Vagina (tissue), 2 donors: Measurements from ENCODE around the gene DIAPH2. TPM values are rescaled to one million over a fixed set of nuclear protein-coding genes. Genes with fewer than 3 reads are reported as not detected.

Source experiments
- DNase-seq, 2 donors: peaks; one replicate each; pipeline ENCODE4 v3.0.0-alpha.2; 2017; ENCODE audit errors: extremely low spot score in 2 of 2
- H3K27ac ChIP-seq: fragments of 200-600 bp; sonication (generic); one replicate; pipeline ENCODE4 v1.5.1; 2019
- H3K27me3 ChIP-seq: fragments of 200-600 bp; sonication (generic); one replicate; pipeline ENCODE4 v1.5.1; 2019
- H3K36me3 ChIP-seq, 2 donors: fragments of 200-600 bp; sonication (generic); one replicate each; pipeline ENCODE4 v1.5.1; 2017 to 2019
- H3K4me1 ChIP-seq: fragments of 200-600 bp; sonication (generic); one replicate; pipeline ENCODE4 v1.5.1; 2019
- H3K4me3 ChIP-seq, 2 donors: fragments of 200-600 bp; sonication (generic); 1 replicate in 1 of 2; 2 replicates in 1 of 2; pipeline ENCODE4 v1.5.1; 2016 to 2019
- H3K9me3 ChIP-seq: fragments of 200-600 bp; sonication (generic); one replicate; pipeline ENCODE4 v1.5.1; 2019
- POLR2A ChIP-seq, 2 donors: fragments of 450-650 bp; IDR thresholded peaks; one replicate each; pipeline ENCODE4 v1.6.1; 2017; ENCODE audit warnings: antibody characterized with exemption in 2 of 2, mild to moderate bottlenecking in 2 of 2, moderate library complexity in 2 of 2
- POLR2AphosphoS5 ChIP-seq, 2 donors: sonication (generic); formaldehyde crosslinking; IDR thresholded peaks; one replicate each; pipeline ENCODE4 v1.9.0; 2017; ENCODE audit warnings: antibody characterized with exemption in 2 of 2, mild to moderate bottlenecking in 2 of 2, low read depth in 1 of 2; ENCODE audit not compliant: insufficient read depth in 1 of 2
- intact Hi-C: fragments of 100-400 bp; cut with DNase I; formaldehyde crosslinking; loops from one replicate; pipeline ENCODE4 v1.15.1; 2023
- total RNA-seq: library from RNA; depleted of rRNA; stranded (reverse); fragments of >200 nt; gene quantifications from one replicate; pipeline ENCODE4 v1.2.3, GENCODE V29; 2016
- TF ChIP-seq, protein P1 (sequence below), 3 experiments: fragments of 450-650 bp in 2 of 3; fragments of 200-600 bp in 1 of 3; sonication (generic) in 1 of 3; IDR thresholded peaks; one replicate each; pipeline ENCODE4 v1.5.1; 2017 to 2019; ENCODE audit warnings: antibody characterized with exemption in 3 of 3, mild to moderate bottlenecking in 2 of 3, moderate library complexity in 2 of 3

Gene DIAPH2
- total RNA-seq, 1 donor from 2014 or later, result 38.8 TPM

DNA sequence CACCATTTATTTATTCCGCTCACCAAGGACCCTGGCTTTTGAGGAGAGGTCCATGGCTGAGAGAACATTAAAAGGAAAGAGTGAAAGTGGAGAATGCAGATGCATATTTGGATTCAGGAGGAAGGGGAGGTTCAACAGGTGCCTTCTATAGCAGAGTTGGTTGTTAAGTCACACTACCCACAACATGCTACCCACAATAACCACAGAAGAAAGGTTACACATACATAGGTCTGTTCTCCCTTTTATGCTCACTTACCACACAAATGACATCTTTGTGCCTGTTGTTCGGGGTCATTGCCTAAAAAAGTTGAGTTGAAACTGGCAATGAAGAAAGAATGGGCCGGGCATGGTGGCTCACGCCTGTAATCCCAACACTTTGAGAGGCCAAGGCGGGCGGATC lies 786.4 kb downstream of the DIAPH2 start:
- no peaks in the 10 kb centered on the region for H3K4me1 ChIP-seq
- no peak for TF ChIP-seq POLR2AphosphoS5 (IDR thresholded peaks at IDR 0.05; ENCODE audit: insufficient read depth in 1 of 2, low read depth in 1 of 2)
- TF ChIP-seq POLR2A (IDR thresholded peaks at IDR 0.05), result no peak
- TF ChIP-seq, protein P1, sequence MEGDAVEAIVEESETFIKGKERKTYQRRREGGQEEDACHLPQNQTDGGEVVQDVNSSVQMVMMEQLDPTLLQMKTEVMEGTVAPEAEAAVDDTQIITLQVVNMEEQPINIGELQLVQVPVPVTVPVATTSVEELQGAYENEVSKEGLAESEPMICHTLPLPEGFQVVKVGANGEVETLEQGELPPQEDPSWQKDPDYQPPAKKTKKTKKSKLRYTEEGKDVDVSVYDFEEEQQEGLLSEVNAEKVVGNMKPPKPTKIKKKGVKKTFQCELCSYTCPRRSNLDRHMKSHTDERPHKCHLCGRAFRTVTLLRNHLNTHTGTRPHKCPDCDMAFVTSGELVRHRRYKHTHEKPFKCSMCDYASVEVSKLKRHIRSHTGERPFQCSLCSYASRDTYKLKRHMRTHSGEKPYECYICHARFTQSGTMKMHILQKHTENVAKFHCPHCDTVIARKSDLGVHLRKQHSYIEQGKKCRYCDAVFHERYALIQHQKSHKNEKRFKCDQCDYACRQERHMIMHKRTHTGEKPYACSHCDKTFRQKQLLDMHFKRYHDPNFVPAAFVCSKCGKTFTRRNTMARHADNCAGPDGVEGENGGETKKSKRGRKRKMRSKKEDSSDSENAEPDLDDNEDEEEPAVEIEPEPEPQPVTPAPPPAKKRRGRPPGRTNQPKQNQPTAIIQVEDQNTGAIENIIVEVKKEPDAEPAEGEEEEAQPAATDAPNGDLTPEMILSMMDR (IDR thresholded peaks at IDR 0.05), result no peak
- no peaks in the 10 kb centered on the region for H3K36me3 ChIP-seq
- H3K4me3 ChIP-seq, result no peak overlapping the region
- no peaks in the 10 kb centered on the region for H3K27me3 ChIP-seq
- H3K27ac ChIP-seq, result no peak overlapping the region
- intact Hi-C loops, result no loop called here
- no peak for DNase-seq
- H3K9me3 ChIP-seq, result no peaks in the 10 kb centered on the region

DNA sequence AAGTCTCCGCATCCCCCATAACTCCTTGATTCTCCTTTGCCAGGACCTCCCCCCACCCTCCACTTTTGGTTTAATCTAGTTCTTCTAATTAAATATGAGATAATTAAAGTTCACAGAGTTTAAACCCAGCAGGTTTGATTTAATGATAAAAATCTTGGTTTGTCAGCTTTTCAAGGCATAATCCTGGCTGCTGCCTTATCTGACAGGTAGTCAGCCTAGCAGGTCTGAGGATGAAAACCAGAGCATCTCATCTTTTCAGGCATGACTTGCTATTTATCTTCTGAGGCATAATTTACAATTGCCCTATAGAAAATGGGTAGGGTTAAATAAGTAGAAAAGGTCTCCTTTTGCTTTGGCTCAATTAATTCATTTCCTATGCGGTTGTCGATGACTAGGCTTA lies 790.3 kb downstream of the DIAPH2 start:
- Histone ChIP-seq H3K27me3 (no peaks in the 10 kb centered on the region), H3K9me3 (no peaks in the 10 kb centered on the region), H3K4me1 (no peaks in the 10 kb centered on the region), H3K36me3 (no peaks in the 10 kb centered on the region), H3K27ac (no peak overlapping the region), H3K4me3 (no peak overlapping the region)
- intact Hi-C loops, result no loop called here
- no peak for DNase-seq
- TF ChIP-seq POLR2AphosphoS5 (IDR thresholded peaks at IDR 0.05; ENCODE audit: insufficient read depth in 1 of 2, low read depth in 1 of 2) (no peak), POLR2A (IDR thresholded peaks at IDR 0.05) (no peak)
- TF ChIP-seq, protein P1 (IDR thresholded peaks at IDR 0.05), result no peak

DNA sequence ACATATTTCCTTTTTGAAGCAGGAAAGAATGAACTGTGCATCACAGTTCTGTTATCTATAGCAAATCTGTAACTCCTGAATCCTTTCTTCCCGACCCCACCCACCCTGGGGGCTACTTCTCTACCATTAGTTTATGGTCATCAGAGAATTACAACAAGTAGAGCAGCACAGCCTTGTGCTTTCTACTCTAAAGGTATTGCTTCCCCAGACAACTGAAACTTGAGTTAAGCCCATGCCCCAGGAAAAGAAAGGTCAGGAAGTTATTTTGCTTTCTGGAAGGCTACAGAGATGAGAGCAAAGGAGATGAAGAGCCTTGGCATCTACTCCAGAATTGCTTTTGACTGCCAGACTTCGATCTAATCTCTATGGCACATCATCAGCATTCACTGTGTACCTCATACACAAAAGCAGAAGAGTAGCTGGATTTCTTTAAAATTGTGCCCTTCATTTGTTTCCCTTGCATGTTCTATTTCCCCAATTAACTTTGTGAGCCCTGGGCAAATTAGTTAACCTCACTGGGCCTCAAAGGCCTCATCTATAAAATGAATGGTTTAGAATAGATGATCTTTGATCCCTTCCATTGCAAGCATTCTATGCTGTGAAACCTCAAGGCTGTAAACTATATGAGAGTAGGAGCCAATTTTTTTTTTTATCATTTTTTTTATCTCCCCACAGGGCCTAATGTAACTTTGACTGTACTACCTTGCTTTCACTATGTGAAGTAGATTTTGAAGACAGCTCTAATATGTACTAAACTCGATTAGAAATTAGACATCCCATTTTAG lies 794.7 kb downstream of the DIAPH2 start:
- no peaks in the 10 kb centered on the region for H3K27me3 ChIP-seq
- no peak overlapping the region for H3K27ac ChIP-seq
- no peaks in the 10 kb centered on the region for H3K36me3 ChIP-seq
- no peak overlapping the region for H3K4me3 ChIP-seq
- TF ChIP-seq POLR2A (IDR thresholded peaks at IDR 0.05) (no peak), POLR2AphosphoS5 (IDR thresholded peaks at IDR 0.05; ENCODE audit: insufficient read depth in 1 of 2, low read depth in 1 of 2) (no peak)
- TF ChIP-seq, protein P1 (IDR thresholded peaks at IDR 0.05), result no peak
- no peak for DNase-seq
- H3K9me3 ChIP-seq, result no peaks in the 10 kb centered on the region
- intact Hi-C loops, result no loop called here
- H3K4me1 ChIP-seq, result no peaks in the 10 kb centered on the region

DNA sequence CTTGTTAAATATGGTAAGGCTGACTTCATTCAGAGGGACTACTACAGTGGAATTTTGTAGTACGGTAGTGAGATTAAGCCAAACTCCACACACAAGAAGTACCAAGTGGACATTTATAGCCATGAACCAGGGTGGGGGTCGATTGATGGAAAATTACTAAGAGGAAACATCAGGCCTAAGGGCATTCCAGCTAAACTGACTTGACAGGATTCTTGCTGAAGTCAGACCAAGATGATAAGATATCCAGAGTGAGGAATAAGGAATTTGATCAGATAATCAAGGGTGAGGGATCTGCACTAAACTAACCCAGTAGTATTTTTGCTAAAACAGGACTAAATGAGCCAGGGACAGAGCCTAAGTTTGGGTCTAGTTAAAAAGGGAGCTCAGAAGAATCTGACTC lies 796.6 kb downstream of the DIAPH2 start:
- TF ChIP-seq POLR2A (IDR thresholded peaks at IDR 0.05) (no peak), POLR2AphosphoS5 (IDR thresholded peaks at IDR 0.05; ENCODE audit: insufficient read depth in 1 of 2, low read depth in 1 of 2) (no peak)
- TF ChIP-seq, protein P1 (IDR thresholded peaks at IDR 0.05), result no peak
- DNase-seq, result no peak
- intact Hi-C loops, result no loop called here
- H3K36me3 ChIP-seq, result no peaks in the 10 kb centered on the region
- no peak overlapping the region for H3K4me3 ChIP-seq
- H3K27ac ChIP-seq, result no peak overlapping the region
- H3K27me3 ChIP-seq, result no peaks in the 10 kb centered on the region
- H3K9me3 ChIP-seq, result no peaks in the 10 kb centered on the region
- no peaks in the 10 kb centered on the region for H3K4me1 ChIP-seq

DNA sequence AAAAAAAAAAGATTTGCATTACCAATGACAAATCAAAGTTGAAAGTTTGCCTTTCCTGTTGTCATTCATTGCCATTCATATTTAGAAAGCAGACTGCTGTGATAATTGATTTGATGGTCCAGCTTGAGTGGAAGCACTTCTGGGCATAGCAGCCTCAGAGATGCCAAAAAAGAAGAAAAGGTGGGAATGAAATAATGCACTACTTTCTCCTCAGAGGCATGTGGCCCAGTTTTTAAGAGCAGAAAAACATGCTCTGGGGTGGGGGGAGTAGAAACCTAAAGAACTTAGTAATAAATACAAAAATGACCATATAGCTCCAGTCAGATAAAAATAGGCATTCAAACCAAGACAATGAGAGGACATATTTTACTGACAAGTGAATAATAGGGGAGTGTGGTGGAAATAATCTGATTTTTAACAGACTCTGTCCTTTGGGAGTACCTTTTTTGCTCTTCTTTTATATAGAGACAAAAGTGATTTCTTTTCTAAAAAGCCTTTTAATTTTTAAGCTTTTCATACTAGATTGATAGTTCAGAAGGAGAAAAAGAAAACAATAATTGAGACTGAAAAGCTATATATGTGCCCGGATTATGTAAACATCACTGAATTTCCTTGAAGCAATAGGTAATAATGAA lies 798.1 kb downstream of the DIAPH2 start:
- intact Hi-C loops, result no loop called here
- no peak for DNase-seq
- Histone ChIP-seq H3K36me3 (no peaks in the 10 kb centered on the region), H3K9me3 (no peaks in the 10 kb centered on the region), H3K27ac (no peak overlapping the region), H3K27me3 (no peaks in the 10 kb centered on the region), H3K4me1 (no peaks in the 10 kb centered on the region), H3K4me3 (no peak overlapping the region)
- TF ChIP-seq, protein P1 (IDR thresholded peaks at IDR 0.05), result no peak
- no peak for TF ChIP-seq POLR2AphosphoS5 (IDR thresholded peaks at IDR 0.05; ENCODE audit: insufficient read depth in 1 of 2, low read depth in 1 of 2)
- TF ChIP-seq POLR2A (IDR thresholded peaks at IDR 0.05), result no peak
